ENCODE results near the gene MPDU1. TPM values are rescaled to one million over a fixed set of nuclear protein-coding genes. Genes with fewer than 3 reads are reported as not detected.

MPDU1 gene
- total RNA-seq, 1 donor: 127 TPM

DNA sequence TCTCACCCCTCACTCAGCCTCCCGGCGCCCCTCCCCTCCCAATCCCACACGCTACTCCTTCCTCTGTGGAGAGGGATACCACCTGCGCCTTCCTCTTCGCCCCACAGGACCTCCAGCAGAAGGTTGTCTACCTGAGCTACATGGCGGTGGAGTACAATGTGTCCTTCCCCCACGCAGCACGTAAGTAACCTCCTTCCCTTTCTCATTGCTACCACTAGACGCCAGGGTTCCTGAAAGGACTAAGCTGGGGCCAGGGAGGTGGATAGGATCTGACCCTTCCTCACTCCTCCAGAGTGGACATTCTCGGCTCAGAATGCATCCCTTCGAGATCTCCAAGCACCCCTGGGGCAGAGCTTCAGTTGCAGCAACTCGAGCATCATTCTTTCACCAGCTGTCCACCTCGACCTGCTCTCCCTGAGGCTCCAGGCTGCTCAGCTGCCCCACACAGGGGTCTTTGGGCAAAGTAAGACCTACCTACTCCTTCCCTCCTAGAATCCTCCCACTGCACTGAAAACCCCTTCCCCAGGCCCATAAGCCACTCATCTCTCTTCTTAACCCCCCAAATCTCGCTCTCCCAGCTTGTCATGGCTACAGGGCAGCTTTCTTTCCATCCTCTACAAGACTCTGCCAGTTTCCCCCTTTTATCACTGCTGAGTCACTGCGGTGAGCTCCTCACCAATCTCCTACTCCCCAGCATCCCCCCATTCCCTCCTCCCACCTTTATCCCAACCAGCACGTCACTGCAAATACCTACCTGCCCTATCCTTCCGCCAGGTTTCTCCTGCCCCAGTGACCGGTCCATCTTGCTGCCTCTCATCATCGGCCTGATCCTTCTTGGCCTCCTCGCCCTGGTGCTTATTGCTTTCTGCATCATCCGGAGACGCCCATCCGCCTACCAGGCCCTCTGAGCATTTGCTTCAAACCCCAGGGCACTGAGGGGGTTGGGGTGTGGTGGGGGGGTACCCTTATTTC lies 2.8 kb upstream of the MPDU1 start:
- no peak overlapping the region for H3K4me3 ChIP-seq (ENCODE audit: low read depth, low read length)
- TF ChIP-seq, protein P1, sequence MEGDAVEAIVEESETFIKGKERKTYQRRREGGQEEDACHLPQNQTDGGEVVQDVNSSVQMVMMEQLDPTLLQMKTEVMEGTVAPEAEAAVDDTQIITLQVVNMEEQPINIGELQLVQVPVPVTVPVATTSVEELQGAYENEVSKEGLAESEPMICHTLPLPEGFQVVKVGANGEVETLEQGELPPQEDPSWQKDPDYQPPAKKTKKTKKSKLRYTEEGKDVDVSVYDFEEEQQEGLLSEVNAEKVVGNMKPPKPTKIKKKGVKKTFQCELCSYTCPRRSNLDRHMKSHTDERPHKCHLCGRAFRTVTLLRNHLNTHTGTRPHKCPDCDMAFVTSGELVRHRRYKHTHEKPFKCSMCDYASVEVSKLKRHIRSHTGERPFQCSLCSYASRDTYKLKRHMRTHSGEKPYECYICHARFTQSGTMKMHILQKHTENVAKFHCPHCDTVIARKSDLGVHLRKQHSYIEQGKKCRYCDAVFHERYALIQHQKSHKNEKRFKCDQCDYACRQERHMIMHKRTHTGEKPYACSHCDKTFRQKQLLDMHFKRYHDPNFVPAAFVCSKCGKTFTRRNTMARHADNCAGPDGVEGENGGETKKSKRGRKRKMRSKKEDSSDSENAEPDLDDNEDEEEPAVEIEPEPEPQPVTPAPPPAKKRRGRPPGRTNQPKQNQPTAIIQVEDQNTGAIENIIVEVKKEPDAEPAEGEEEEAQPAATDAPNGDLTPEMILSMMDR (IDR thresholded peaks at IDR 0.05; ENCODE audit: insufficient read depth, low read length): no peak
- DNase-seq (ENCODE audit: low read depth): no peak

DNA sequence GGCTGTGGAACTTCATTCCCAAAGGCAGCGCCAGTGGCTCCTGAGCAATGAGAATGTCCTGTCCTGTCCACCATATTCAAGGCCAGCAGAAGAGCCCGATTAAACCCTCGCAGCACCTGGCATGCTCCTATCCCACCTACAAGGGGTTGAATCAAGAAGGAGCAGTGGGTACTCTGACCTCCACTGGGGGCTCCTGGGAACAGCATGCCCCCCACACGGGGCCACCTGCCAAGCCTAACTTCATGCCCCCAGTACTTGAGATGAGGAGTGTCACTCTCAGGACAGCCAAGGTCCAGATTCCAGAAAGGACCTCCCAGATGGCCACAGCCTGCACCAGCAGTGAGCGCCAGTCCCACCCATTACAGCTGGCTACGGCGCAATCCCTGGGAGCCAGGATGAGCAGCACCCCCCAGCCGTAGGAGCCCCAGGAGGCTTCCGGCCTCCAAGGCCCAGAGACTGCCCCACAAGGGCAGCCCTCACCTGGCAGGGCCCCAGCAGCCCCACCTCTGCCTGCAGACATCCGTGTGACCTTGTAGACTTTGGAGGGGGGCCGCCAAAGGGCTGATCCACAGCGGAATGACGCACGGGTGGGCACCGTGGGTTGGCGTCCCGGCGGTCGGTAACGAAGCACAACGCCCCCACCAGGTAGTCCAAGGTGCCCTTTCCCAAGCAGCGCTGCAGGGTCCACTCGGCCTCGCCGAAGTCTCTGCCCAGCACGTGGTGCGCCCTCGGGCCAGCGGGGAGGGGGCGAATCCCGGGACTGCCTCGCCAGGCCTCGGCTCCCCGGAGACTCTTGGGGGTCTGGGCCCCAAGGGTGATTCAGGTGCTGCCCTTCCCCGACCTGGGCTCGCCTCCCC lies 1.0 kb upstream of the MPDU1 start:
- peak overlapping the region; percentile 93 for H3K4me3 ChIP-seq (ENCODE audit: low read depth, low read length)
- DNase-seq (ENCODE audit: low read depth): no peak
- TF ChIP-seq, protein P1 (IDR thresholded peaks at IDR 0.05; ENCODE audit: insufficient read depth, low read length): no peak

DNA sequence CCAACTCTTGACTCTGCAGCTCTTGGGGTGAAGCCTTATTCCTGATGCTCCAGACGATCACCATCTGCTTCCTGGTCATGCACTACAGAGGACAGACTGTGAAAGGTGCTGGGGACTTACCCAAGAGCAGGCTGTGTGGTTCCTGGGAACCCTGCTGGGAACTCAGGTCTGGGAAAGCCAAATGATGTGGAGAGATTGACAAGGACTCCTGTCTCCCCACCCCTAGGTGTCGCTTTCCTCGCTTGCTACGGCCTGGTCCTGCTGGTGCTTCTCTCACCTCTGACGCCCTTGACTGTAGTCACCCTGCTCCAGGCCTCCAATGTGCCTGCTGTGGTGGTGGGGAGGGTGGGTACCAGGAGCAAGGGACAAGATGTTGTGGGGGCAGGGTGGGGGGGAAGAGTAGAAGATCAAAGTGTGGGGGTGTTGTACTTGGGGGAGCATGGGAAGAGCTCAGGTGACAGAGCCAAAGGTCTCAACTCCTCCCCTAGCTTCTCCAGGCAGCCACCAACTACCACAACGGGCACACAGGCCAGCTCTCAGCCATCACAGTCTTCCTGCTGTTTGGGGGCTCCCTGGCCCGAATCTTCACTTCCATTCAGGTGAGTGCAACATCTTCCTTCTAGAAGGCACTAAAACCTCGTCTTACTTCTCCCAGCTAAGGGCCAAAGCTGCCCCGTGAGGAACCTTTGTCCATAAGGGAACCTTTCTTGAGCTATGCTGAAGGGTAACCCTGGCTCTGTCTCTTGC lies 3.2 kb downstream of the MPDU1 start:
- no peak for DNase-seq (ENCODE audit: low read depth)
- TF ChIP-seq, protein P1 (IDR thresholded peaks at IDR 0.05; ENCODE audit: insufficient read depth, low read length): peak; percentile 21
- no peak overlapping the region for H3K4me3 ChIP-seq (ENCODE audit: low read depth, low read length)

DNA sequence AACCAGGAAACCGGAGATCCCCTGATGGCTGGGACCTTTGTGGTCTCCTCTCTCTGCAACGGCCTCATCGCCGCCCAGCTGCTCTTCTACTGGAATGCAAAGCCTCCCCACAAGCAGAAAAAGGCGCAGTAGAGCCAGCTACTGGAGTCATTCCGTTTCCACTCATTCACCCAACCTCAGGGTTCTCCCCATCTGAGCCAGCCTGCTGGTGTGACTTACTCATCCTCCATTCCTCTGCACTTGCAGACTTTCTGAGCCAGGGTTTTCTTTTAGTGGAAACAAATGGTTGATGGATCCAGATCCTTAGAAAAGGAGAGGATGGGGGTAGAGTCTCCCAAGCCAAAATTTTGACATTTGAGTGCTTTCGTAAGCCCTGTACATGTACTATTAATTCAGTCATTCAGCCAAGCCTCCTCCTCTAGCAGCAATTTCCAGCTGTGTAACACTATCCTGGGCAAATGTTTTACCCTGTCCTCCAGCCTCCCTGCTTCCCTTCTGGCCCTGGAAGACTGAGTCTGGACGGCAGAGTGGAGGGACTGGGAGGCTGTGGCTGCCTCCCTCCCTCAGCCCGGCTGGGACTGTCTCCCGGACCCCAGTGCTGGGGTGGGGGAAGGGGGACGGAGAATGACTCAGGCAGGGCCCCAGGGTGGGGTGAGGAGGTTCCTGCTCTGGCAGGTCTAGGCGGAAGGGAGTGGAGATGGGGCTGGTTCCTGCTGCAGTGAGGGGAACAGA lies 3.9 kb downstream of the MPDU1 start:
- TF ChIP-seq, protein P1 (IDR thresholded peaks at IDR 0.05; ENCODE audit: insufficient read depth, low read length): peak; percentile 31
- peak; percentile 94 for DNase-seq (ENCODE audit: low read depth)
- peak overlapping the region; percentile 9 for H3K4me3 ChIP-seq (ENCODE audit: low read depth, low read length)

DNA sequence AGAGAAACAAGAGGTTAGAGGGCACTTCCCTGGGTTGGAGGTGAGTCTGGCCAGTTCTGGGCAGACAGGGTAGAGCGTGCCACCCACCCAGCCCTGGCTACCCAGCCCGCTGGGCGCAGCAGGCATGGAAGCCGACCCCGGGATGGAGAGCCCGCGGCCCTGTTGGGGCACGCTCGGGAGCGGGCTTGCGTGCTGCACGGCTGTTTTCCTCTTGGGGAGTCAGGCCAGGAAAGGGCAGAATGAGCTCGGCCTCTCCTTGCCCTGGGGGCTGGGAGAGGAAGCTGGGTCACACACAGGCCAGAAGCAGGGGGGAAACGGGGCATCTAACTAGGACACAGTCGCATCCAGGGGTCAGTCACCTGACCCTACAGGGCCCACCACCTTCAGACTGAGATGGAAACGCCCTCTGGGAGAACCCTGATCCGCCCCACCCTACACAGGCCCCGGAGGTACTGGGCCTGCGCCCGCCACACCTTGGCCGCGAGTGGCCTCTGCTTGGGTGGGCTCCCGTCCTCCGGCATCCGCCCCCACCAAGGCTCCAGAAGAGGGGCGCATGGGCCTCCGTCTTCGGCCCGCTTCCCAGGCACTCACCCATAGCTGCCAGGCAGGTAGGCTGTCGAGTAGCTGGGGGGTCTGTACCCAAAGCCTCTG lies 5.0 kb downstream of the MPDU1 start:
- peak overlapping the region; percentile 38 for H3K4me3 ChIP-seq (ENCODE audit: low read depth, low read length)
- TF ChIP-seq, protein P1 (IDR thresholded peaks at IDR 0.05; ENCODE audit: insufficient read depth, low read length): no peak
- no peak for DNase-seq (ENCODE audit: low read depth)
